ENCODE results near the gene CHD5.

CHD5 gene

GRCh38 chr1:6134741-6135510 lies 45.2 kb downstream of the CHD5 start:
- no peak overlapping the region for H3K4me2 ChIP-seq (ENCODE audit: insufficient read depth, low read length)
- H3K27me3 ChIP-seq (ENCODE audit: insufficient read depth, low read length, poor library complexity): no peaks in the 10 kb centered on the region
- no peaks in the 10 kb centered on the region for H3K36me3 ChIP-seq (ENCODE audit: insufficient read depth, low read length)
- TF ChIP-seq CTCF (IDR thresholded peaks at IDR 0.05; ENCODE audit: borderline replicate concordance, extremely low read depth, low read length, poor library complexity, severe bottlenecking): no peak
- no peak for TF ChIP-seq EZH2 (IDR thresholded peaks at IDR 0.05; ENCODE audit: borderline replicate concordance, low read depth, low read length, severe bottlenecking)
- H3K79me2 ChIP-seq (ENCODE audit: insufficient read depth, low read length): no peaks in the 10 kb centered on the region
- no peaks in the 10 kb centered on the region for H3K4me1 ChIP-seq (ENCODE audit: insufficient read depth, low read length)
- H3K9me3 ChIP-seq (ENCODE audit: insufficient read depth, low read length, severe bottlenecking): peaks cover 11% of the 10 kb centered on the region
- ATAC-seq (ENCODE audit: insufficient read depth, low read depth): no peak
- no peak overlapping the region for H3K27ac ChIP-seq (ENCODE audit: low read length)
- H3K4me3 ChIP-seq (ENCODE audit: low read depth in 1 of 2, low read length in 2 of 2): no peak overlapping the region
- H3K9ac ChIP-seq (ENCODE audit: low read depth, low read length): no peak overlapping the region
- DNase-seq: no peak
- H2AFZ ChIP-seq (ENCODE audit: low read depth, low read length): no peak overlapping the region
- no peaks in the 10 kb centered on the region for H4K20me1 ChIP-seq (ENCODE audit: insufficient read depth, low read length)

- no peak for TF ChIP-seq CTCF (IDR thresholded peaks at IDR 0.05; ENCODE audit: borderline replicate concordance, extremely low read depth, low read length, poor library complexity, severe bottlenecking)
- no peak for TF ChIP-seq EZH2 (IDR thresholded peaks at IDR 0.05; ENCODE audit: borderline replicate concordance, low read depth, low read length, severe bottlenecking)
- Histone ChIP-seq H3K36me3 (ENCODE audit: insufficient read depth, low read length) (no peaks in the 10 kb centered on the region), H4K20me1 (ENCODE audit: insufficient read depth, low read length) (no peaks in the 10 kb centered on the region), H3K9ac (ENCODE audit: low read depth, low read length) (no peak overlapping the region), H3K9me3 (ENCODE audit: insufficient read depth, low read length, severe bottlenecking) (peaks cover 11% of the 10 kb centered on the region), H3K4me2 (ENCODE audit: insufficient read depth, low read length) (no peak overlapping the region), H3K27ac (ENCODE audit: low read length) (no peak overlapping the region), H2AFZ (ENCODE audit: low read depth, low read length) (no peak overlapping the region), H3K4me3 (ENCODE audit: low read depth in 1 of 2, low read length in 2 of 2) (no peak overlapping the region), H3K4me1 (ENCODE audit: insufficient read depth, low read length) (no peaks in the 10 kb centered on the region), H3K79me2 (ENCODE audit: insufficient read depth, low read length) (no peaks in the 10 kb centered on the region), H3K27me3 (ENCODE audit: insufficient read depth, low read length, poor library complexity) (no peaks in the 10 kb centered on the region)
- DNase-seq (no peak), ATAC-seq (ENCODE audit: insufficient read depth, low read depth) (no peak)
Measured at GRCh38 chr1:6134206-6134605, 45.9 kb downstream of the CHD5 start.

- H3K4me3 ChIP-seq (ENCODE audit: low read depth in 1 of 2, low read length in 2 of 2): no peak overlapping the region
- TF ChIP-seq CTCF (IDR thresholded peaks at IDR 0.05; ENCODE audit: borderline replicate concordance, extremely low read depth, low read length, poor library complexity, severe bottlenecking): no peak
- no peak for TF ChIP-seq EZH2 (IDR thresholded peaks at IDR 0.05; ENCODE audit: borderline replicate concordance, low read depth, low read length, severe bottlenecking)
- no peaks in the 10 kb centered on the region for H3K79me2 ChIP-seq (ENCODE audit: insufficient read depth, low read length)
- no peaks in the 10 kb centered on the region for H3K27me3 ChIP-seq (ENCODE audit: insufficient read depth, low read length, poor library complexity)
- H3K9me3 ChIP-seq (ENCODE audit: insufficient read depth, low read length, severe bottlenecking): peaks cover 11% of the 10 kb centered on the region
- no peak overlapping the region for H3K27ac ChIP-seq (ENCODE audit: low read length)
- no peak overlapping the region for H3K9ac ChIP-seq (ENCODE audit: low read depth, low read length)
- no peak overlapping the region for H3K4me2 ChIP-seq (ENCODE audit: insufficient read depth, low read length)
- H3K4me1 ChIP-seq (ENCODE audit: insufficient read depth, low read length): no peaks in the 10 kb centered on the region
- ATAC-seq (ENCODE audit: insufficient read depth, low read depth): no peak
- H2AFZ ChIP-seq (ENCODE audit: low read depth, low read length): no peak overlapping the region
- no peaks in the 10 kb centered on the region for H3K36me3 ChIP-seq (ENCODE audit: insufficient read depth, low read length)
- DNase-seq: no peak
- no peaks in the 10 kb centered on the region for H4K20me1 ChIP-seq (ENCODE audit: insufficient read depth, low read length)
Measured at GRCh38 chr1:6133146-6133895, 46.8 kb downstream of the CHD5 start.

Measured in DND-41 (cell line).